ENCODE results near the gene RICTOR.

- TF ChIP-seq, protein P1, sequence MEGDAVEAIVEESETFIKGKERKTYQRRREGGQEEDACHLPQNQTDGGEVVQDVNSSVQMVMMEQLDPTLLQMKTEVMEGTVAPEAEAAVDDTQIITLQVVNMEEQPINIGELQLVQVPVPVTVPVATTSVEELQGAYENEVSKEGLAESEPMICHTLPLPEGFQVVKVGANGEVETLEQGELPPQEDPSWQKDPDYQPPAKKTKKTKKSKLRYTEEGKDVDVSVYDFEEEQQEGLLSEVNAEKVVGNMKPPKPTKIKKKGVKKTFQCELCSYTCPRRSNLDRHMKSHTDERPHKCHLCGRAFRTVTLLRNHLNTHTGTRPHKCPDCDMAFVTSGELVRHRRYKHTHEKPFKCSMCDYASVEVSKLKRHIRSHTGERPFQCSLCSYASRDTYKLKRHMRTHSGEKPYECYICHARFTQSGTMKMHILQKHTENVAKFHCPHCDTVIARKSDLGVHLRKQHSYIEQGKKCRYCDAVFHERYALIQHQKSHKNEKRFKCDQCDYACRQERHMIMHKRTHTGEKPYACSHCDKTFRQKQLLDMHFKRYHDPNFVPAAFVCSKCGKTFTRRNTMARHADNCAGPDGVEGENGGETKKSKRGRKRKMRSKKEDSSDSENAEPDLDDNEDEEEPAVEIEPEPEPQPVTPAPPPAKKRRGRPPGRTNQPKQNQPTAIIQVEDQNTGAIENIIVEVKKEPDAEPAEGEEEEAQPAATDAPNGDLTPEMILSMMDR (IDR thresholded peaks at IDR 0.05), result no peak
- no peak for TF ChIP-seq POLR2A (IDR thresholded peaks at IDR 0.05)
These were observed 162.3 kb downstream of the RICTOR start for GRCh38 chr5:38911933-38912332.

Data from ovary (tissue), 3 donors.